AG08395 (cell line): ENCODE data around the gene CCL22.
"Not testable (repeated sequence)": the region's sequence is repeated elsewhere in the genome, so short reads cannot be mapped to it uniquely, and the experiment has no call there.

Source experiments
- DNase-seq: peaks from one replicate; pipeline ENCODE4 v3.0.0; 2012; ENCODE audit warnings: mixed read lengths, low spot score

CCL22 gene

DNA sequence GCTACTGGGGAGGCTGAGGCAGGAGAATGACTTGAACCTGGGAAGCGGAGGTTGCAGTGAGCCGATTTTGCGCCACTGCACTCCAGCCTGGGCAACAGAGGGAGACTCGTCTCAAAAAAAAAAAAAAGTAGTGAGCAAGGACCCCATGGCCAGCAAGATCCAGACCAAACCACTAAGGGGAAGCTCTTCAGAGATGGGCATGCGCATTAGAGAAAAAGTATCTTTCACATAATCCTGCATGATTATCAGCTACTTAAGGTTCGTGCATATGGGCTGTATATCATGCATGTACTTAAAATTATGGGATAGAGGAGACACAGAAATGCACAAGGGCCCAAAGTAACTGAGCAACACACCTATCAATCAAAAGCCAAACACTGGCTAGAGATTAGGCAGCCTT is 10.7 kb upstream of the CCL22 start:
- no peak for DNase-seq

DNA sequence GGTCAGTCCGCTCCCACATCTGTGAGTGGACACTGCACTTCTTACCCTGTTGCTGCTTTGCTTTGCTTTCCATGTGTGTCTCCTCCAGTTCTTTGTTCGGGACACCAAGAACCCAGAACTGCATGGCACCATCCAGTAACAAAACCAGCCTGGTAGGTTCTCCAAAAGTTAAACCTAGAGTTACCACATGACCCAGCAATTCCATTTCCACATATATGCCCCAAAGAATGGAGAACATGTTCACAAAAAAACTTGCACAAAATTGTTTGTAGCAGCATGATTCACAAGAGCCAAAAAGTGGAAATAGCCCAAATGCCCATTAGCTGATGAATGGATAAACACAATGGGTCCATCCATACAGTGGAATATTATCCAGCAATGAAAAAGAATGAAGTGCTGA is 10.3 kb upstream of the CCL22 start:
- no peak for DNase-seq

DNA sequence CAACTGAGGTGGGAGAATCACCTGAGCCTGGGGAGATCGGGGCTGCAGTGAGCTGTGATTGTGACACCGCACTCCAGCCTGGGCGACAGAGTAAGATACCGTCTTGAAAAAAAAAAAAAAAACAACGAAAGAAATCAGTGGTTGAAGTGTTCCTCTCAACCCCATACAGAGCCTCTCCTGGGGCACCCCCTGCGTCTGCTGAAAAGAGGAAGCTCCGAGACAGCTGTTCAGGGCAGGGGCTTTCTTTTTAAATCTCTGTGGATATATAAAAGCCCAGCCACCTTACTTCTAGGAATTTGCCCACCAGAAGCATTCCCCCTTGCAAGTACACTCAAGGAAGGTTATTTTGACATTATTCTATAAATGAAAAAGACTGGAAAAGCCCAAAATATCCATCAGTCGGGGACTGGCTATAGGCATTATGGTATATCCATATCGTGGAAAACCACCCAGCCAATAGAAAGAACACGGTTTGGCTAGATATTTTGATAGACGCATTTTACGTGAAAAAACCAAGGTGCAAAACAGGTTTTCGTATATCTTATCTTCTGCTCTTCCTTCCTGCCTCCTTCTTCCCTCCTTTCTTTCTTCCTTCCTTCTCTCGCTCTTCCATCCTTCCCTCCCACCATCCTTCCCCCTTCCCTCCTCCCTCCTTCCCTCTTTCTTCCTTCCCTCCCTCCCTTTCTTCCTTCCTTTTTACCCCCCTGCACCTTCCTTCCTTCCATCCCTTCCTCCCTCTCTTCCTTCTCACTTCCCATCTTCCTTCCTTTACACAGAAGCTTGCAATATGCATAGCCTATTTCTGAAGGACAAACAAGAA is 9.2 kb upstream of the CCL22 start:
- no peak for DNase-seq

DNA sequence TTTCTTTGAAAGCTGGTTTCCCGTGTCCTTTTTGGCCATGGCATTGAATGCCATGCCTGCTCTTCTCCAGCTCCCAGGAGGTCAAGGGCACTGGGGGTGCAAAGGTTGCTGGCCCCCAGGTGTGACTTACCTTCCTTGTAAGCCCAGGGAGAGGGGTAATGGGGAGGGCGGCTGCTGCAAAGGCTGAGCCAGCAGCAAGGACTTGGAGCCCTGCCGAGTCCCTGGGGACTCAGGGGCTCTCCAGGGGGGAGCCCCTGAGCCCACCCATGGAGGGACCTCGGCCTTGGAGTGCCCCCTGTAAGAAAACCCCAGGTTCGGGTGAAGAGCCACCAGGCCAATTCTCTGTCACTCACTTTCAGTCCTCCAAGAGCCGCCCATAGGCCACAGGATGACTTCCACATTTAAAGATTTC is 5.9 kb upstream of the CCL22 start:
- DNase-seq = no peak

DNA sequence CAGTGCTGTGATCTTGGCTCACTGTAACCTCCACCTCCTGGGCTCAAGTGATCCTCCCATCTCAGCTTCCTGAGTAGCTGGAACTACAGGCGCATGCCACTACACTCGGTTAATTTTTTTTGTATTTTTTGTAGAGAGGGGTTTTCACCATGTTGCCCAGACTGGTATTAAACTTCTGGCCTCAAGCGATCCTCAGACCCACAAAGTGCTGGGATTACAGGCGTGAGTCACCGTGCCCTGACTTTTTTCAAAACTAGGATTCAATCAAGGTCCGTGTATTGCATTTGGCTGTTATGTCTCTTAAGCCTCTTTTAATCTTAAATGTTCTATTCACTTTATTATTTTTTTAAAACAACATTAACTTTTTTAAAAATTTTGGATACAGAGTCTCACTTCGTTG is 4.3 kb upstream of the CCL22 start:
- no peak for DNase-seq

DNA sequence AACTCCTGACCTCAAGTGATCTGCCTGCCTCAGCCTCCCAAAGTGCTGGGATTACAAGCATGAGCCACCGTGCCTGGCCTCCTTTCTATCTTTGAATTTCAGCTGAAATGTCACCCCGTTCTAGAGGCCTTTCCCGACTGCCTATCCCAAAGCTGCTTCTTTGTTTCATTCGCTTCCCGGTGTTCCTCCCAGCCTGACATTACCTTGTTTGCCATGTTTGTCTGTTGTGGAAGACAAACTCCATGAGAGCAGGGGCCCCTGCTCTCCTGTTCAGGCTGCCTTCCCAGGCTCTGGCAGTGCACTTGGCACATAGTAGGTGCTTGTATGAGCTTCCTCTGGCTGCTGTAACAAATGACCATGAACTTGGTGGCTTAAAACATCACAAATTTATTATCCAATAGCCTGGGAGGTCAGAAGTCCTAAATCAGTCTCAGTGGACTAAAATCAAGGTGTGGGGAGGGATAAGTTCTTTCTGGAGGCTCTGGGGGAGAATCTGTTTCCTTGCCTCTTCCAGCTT is 2.6 kb upstream of the CCL22 start:
- DNase-seq = no peak

DNA sequence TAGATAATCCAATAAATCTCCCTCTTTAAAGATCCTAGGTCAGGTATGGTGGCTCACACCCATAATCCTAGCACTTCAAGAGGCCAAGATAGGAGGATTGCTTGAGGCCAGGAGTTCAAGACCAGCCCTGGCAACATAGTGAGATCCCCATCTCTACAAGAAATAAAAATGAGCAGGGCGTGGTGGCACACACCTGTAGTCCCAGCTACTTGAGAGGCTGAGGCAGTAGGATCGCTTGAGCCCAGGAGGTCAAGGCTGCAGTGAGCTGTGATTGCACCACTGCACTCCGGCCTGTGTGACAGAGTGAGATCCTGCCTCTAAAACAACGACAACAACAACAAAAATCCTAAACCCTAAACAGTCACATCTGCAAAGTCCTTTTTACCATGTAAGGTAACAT is 2.0 kb upstream of the CCL22 start:
- DNase-seq = no peak

DNA sequence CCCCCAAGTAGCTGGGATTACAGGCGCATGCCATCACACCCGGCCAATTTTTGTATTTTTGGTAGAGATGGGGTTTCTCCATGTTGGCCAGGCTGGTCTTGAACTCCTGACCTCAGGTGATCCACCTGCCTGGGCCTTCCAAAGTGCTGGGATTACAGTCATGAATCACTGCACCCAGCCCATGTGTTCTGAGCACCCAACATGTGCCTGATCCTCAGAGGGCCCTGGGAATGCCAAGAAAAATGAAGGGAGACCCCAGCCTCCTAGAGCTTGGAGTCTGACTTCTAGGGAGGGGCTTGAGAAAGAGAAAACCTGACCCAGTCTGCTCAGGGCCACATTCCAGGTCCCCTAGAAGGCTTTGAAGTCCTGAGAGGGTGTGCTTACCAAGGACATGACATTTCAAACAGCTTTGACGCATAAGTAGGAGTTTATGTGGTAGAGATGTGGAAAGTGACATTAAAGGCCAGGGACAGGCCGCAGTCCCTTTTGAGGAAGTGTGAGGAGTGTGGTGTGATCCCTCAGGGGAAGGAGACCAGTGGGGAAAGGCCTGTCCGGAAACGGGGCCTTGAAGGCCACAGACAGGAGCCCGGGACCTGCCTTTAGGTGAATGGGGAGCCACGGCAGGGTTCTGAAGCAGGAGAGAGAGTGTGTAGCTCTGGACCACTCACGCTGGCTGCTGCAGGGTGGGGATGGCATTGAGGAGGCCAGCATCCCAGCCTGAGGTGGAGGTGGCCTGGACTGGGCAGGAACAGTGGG is 1.1 kb upstream of the CCL22 start:
- no peak for DNase-seq

DNA sequence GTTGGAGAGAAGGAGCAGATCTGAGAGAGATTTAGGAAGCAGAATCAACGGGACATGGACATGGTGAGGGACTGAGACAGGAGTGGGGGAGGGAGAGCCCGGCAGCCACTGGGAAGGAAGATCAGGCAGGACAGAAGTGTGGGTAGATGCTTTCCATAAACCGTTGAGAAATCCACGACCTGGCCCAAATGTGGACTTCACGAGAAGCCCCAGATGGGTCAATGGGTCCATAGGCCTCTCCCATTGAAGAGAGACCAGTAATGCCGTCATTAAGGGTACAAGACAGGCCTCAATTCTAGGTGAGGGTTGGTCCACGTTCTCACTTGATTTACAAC is 530 bp upstream of the CCL22 start:
- DNase-seq = no peak

DNA sequence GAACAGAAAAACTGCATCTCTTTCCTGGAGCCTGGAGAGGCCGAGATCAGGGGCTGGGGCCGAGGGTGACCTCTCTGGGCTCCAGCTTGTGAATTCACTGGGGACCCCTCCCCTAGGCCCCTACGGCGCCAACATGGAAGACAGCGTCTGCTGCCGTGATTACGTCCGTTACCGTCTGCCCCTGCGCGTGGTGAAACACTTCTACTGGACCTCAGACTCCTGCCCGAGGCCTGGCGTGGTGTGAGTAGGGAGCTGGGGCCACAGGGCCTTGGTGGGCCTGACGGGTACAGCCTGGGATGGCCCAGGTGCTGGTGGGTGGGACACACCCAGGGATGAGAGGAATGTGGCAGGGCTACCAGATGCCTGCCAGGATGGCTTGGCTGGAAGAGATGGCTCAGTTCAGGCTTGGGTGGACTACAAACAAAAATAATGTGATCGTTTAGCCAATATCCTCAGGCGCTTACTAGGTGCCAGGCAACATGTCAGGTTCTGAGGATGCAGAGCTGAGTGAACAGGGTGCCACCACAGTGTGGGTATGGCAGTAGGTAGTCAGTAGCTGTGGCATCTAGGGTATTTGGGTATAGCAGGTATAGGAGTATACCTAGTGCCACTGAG is 1.8 kb downstream of the CCL22 start:
- DNase-seq = no peak

DNA sequence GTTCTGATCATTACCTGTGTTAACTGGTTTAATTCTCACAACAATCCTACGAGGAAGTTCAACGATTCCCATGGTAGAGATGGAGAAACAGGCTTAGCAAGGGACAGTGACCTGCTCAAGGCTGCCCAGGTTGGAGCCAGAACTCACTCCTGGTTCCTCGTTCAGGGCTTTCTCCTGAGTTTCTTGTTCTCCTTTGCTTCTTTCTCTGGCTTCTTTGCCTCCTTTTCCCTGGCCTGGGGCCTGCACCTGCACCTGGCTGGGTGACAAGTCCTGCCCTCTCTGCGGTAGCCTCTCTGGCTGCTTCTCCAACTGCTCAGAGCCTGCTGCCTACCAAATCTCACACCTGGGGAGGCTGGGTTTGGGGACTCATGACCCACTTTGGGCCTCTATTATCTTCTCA is 2.8 kb downstream of the CCL22 start:
- DNase-seq = no peak

DNA sequence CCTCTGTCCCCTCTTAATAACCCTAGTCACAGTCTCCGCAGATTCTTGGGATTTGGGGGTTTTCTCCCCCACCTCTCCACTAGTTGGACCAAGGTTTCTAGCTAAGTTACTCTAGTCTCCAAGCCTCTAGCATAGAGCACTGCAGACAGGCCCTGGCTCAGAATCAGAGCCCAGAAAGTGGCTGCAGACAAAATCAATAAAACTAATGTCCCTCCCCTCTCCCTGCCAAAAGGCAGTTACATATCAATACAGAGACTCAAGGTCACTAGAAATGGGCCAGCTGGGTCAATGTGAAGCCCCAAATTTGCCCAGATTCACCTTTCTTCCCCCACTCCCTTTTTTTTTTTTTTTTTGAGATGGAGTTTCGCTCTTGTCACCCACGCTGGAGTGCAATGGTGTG is 5.6 kb downstream of the CCL22 start:
- no peak for DNase-seq

DNA sequence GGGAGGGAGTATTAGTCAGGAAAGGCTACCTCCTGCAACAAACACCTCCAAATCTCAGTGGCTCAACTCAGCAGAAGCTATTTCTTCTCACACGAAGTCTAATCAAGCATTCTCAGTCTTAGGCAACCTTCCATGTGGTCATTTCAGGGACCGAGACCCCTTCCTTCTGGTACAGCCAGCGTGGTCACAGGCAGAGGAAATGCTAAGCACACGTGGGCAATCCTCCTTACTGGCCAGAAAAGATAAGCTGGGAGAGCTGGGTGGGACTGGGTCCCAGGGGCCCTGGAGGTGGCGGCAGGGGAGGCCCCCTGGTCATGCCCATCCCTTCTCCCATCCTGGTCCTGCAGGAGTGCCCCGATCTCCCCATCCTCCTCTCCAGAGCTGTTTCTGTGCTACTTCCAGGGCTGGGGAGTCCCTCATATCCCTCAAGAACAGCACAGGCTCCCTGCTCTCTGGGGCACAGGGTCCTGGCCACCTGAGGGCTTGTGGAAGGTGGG is 8.0 kb downstream of the CCL22 start:
- no peak for DNase-seq

DNA sequence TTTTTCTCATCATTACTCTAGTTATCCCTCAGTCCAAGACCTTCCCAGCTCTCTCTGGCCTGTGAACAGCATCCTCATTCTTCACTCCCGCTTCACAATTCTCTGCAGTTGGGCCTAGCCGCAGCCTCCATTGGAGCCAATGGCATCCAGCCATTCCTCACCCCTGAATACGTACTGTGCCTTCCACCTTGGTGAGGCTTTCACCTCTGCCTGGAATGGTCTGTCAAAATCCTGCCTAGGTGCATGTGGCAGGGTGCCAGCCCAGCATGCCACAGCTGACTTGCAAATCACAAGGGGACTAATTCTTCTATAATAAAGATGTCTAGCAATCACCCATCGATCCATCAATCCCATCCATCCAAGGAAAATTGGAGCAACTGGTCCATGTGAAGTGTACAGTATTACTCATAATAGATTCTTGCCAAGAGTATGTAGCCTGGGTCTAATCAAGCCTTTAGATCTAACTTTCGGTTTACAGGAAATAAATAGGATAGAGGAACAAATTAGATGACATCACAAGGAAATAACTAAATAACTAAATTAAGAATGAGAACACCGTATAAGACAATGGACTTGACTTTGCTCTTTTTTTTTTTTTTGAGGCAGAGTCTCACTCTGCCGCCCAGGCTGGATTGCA is 8.7 kb downstream of the CCL22 start:
- peak; percentile 39 for DNase-seq

DNA sequence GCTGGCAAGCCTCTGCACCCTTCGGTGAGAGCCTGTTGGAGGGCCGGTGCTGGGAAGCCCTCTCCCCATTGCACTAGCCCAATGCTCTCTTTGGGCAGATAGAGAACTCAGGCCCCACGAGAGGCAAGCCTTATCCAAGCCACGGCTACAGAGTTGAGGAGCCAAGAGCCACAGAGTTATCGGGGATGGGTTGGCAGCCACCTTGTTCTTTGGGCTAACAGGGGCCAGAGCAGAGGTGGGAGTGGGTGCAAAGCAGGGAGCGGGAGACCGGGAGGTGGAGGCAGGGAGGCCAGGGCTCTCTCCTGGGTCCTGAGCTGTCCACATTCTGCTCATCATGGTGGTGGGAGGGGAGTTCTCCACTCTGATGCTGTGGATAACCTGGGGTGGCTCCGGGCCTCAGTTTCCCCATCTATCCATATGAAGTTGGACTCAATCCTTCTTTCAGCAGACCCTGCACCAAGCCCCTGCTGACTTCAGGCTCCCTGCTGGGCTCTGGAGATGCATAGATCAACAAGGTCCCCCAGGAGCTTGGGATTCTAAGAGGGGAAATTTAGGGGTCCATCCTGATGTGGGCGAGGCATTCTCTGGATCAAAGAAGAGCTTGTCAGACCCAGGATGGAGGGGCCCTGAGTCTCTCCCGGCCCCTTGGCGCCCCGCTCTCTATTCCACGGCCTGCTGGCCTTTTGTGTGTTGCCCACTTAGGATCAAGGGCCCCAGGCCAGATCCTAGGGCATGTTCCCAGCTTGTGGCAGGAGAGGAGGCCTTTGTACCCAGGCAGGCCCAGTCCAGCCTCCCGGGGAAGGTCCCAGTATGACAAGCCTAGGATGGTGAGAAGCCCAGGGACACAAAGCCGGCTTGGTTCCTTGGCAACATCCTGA is 13.2 kb downstream of the CCL22 start:
- no peak for DNase-seq

DNA sequence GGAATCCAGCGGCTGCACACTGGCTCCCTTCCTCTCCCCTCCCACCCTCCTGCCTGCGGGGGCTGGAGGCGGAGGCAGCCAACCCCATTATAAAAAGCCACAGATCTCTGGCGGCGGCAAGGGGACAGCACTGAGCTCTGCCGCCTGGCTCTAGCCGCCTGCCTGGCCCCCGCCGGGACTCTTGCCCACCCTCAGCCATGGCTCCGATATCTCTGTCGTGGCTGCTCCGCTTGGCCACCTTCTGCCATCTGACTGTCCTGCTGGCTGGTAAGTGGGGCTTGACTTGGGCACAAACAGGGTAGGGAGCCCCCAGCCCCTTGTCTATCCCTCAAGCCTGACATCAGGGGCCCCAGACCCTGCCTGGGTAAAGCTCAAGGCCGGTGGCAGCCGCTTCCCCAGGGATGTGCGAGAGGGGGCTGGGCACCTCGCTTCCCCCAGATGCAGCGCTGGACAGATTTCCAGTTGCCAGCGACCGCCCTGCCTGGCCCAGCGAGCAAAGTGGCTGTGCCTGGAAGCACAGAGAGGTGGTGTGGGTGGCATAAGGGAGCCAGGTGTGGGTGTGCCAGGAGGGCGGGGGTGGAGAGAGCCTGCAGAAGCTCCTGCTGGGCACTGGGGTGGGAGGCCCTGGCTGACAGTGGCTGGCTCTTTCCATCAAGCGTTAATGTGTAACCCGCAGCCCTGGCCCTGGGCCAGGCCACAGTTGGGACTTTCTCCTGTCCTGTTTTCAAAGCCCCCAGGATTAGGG is 14.0 kb downstream of the CCL22 start, which contains the start of gene CX3CL1:
Gene CX3CL1, plus strand, starts transcription at position 119 of the 745 bp plus-strand sequence. Its CDS starts 79 bp downstream, at position 198.
- DNase-seq = peak; percentile 70

DNA sequence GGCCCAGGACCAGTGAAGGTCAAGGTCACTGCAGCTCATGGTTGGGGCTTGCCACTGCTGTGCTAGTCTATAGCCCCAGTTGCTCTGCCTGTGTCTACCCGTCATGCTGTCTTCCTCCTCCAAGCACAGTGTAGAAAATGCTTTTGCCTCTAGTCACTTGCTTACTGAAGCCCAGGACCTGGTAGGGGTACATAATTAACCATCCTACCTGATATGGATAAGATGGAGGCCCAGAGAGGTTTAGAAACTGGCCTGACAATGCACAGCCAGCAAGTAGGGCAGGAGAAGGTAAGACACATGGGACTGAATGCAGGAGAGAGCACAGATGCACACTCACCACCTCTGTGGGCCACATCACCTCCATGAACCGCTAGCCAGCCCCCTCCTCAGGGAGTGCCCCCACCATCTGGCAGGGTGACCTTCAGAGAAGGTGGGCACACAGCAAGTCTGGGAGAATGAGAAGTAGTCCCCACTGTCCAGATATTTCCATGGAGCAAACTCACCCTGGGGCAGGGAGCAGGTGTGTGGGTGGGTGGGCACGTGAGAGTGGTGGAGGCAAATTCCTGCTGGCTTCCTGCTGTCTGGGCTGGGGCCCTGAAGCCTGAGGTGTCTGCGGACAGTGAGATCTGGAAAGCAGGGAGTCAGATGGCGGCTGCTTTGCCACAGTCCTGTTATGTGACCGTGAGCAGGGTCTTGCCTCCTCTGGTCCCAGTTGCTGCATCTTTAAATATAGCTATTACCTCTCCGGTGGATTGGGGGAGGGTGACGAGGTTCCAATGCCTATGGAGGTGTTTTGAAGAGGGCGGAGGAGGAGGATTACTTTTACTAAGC is 14.7 kb downstream of the CCL22 start:
- DNase-seq = no peak

DNA sequence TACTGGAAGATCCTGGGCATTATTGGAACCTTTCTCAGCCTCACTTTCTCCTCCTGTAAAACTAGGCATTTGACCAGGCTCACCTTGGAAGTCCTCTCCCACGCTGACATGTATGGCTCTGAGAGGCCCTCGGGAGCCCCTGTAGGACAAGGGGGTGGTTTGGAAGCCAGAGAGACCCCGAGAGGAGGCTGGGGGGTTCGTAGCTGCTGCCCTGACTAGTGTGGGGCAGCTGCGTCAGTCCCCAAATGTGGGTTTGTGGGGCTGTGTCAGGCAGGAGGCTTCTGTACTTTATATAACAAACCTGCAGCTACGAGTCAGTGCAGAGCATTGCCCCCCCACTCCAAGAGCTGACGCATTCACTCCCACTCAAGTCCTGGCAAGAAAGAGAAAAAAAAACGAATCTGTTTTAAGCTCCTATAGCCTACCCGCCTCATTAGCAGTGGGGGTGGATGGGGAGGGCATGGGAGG is 15.5 kb downstream of the CCL22 start:
- no peak for DNase-seq

DNA sequence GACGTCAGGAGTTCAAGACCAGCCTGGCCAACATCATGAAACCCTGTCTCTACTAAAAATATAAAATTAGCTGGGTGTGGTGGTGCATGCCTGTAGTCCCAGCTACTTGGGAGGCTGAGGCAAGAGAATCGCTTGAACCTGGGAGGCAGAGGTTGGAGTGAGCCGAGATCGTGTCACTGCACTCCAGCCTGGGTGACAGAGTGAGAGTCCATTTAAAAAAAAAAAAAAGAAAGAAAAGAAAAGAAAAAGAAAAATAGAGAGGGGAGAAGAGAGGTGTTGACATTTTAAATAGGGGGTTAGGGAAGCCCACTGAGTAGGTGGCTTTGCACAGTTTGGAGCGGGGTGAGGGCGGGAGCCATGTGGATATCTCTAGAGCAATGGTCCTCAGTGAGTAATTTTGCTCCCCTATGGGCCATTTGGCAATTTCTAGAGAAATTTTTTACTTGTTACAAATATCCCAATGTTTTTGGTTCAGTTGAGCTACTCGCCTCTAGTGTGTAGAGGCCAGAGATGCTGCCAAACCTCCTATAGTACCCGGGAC is 16.4 kb downstream of the CCL22 start:
- not testable (repeated sequence) for DNase-seq
